ENCODE results near the gene PALLD.
"Not testable (repeated sequence)": the region's sequence is repeated elsewhere in the genome, so short reads cannot be mapped to it uniquely, and the experiment has no call there.

The PALLD gene

DNA sequence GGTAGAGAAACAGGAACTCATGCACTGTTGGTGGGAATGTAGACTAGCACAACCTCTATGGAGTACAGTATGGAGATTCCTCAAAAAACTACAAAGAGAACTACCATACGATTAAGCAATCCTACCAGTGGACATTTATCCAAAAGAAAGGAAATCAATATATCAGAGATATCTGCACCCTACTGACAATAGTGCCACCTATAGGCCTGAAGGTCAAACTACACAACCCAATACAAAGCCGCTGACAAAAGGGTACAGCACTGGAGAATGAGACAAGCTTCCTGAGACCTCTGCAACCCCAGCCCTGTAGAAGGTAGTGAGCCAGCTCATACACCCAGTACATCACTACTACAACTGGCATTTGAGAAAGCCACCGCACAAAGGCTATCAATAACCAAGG lies 446.1 kb downstream of the PALLD start:
- TF ChIP-seq, protein P1, sequence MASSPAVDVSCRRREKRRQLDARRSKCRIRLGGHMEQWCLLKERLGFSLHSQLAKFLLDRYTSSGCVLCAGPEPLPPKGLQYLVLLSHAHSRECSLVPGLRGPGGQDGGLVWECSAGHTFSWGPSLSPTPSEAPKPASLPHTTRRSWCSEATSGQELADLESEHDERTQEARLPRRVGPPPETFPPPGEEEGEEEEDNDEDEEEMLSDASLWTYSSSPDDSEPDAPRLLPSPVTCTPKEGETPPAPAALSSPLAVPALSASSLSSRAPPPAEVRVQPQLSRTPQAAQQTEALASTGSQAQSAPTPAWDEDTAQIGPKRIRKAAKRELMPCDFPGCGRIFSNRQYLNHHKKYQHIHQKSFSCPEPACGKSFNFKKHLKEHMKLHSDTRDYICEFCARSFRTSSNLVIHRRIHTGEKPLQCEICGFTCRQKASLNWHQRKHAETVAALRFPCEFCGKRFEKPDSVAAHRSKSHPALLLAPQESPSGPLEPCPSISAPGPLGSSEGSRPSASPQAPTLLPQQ (tag by site-specific recombination; IDR thresholded peaks at IDR 0.05): no peak
- TF ChIP-seq GFI1B (tag by site-specific recombination; IDR thresholded peaks at IDR 0.05): no peak
- no peak for TF ChIP-seq ZNF311 (tag by site-specific recombination; IDR thresholded peaks at IDR 0.05; ENCODE audit: borderline replicate concordance)
- no peak for TF ChIP-seq ZNF2 (tag by site-specific recombination; IDR thresholded peaks at IDR 0.05)
- no peak for TF ChIP-seq ZNF830 (tag by site-specific recombination; IDR thresholded peaks at IDR 0.05; ENCODE audit: low read depth)
- no peak for TF ChIP-seq ZNF350 (tag by site-specific recombination; IDR thresholded peaks at IDR 0.05)
- Histone ChIP-seq H3K27ac (ENCODE audit: extremely low read depth, low read depth, low read length) (no peak overlapping the region), H3K9me3 (ENCODE audit: control insufficient read depth, insufficient read depth, low read depth, low read length) (no peaks in the 10 kb centered on the region), H3K4me1 (ENCODE audit: control insufficient read depth, insufficient read depth, low read length) (no peaks in the 10 kb centered on the region), H3K36me3 (ENCODE audit: control insufficient read depth in 2 of 2, insufficient read depth in 1 of 2, low read length in 2 of 2) (no peaks in the 10 kb centered on the region), H3K4me3 (ENCODE audit: low read depth, low read length) (no peak overlapping the region)
- CTCF ChIA-PET: interaction anchor here (0.5 to 1.2 kb wide), 7 partner anchors 12 to 794 kb away, joined by 3 to 5 read pairs (median 4); partner anchors contain the start of gene CBR4
- POLR2A ChIA-PET: no interaction called here

DNA sequence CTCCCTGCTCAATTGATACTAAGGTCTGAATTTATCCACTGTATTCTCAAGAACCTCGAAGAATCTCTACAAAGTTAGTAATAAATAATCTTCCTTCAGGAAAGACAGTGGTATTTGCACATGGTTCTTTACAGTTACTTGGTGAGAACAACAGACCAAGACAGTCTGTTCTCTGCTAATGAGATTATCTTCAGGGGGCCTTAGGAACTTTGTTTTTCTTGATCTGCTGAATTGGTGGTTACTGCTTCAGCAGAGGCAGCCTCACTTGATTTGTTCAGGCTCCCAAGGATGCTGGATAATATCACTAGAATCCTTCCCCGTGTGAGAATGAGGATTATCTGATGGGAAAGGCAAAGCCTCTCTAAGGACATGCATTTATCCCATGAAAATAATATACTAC lies 448.4 kb downstream of the PALLD start:
- CTCF ChIA-PET: no interaction called here
- no peak overlapping the region for H3K27ac ChIP-seq (ENCODE audit: extremely low read depth, low read depth, low read length)

DNA sequence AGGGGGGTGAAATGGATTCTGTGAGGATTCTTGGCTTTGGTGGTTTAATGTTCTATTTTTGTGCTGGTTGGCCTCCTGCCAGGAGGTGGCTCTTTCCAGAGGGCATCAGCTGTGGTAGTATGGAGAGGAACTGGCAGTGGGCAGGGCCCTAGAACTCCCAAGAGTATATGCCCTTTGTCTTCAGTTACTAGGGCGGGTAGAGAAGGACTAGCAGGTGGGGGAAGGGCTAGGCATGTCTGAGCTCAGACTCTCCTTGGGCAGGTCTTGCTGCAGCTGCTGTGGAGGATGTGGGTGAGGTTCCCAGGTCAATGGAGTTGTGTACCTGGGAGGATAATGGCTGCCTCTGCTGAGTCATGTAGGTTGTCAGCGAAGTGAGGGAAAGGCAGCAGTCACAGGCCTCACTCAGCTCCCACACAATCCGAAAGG lies 456.0 kb downstream of the PALLD start:
- H3K9me3 ChIP-seq (ENCODE audit: control insufficient read depth, insufficient read depth, low read depth, low read length); CTCF ChIA-PET; H3K4me3 ChIP-seq (ENCODE audit: low read depth, low read length); H3K27ac ChIP-seq (ENCODE audit: extremely low read depth, low read depth, low read length); POLR2A ChIA-PET; H3K4me1 ChIP-seq (ENCODE audit: control insufficient read depth, insufficient read depth, low read length); H3K36me3 ChIP-seq (ENCODE audit: control insufficient read depth in 2 of 2, insufficient read depth in 1 of 2, low read length in 2 of 2): not testable (repeated sequence)

More for the DNA sequence above, 448.4 kb downstream of the PALLD start:
- no peaks in the 10 kb centered on the region for H3K4me1 ChIP-seq (ENCODE audit: control insufficient read depth, insufficient read depth, low read length)
- H3K36me3 ChIP-seq (ENCODE audit: control insufficient read depth in 2 of 2, insufficient read depth in 1 of 2, low read length in 2 of 2): no peaks in the 10 kb centered on the region
- TF ChIP-seq ZNF132 (tag by site-specific recombination; IDR thresholded peaks at IDR 0.05; ENCODE audit: borderline replicate concordance): no peak
- no peak for TF ChIP-seq KLF7 (tag by site-specific recombination; IDR thresholded peaks at IDR 0.05; ENCODE audit: borderline replicate concordance)
- TF ChIP-seq, protein P2, sequence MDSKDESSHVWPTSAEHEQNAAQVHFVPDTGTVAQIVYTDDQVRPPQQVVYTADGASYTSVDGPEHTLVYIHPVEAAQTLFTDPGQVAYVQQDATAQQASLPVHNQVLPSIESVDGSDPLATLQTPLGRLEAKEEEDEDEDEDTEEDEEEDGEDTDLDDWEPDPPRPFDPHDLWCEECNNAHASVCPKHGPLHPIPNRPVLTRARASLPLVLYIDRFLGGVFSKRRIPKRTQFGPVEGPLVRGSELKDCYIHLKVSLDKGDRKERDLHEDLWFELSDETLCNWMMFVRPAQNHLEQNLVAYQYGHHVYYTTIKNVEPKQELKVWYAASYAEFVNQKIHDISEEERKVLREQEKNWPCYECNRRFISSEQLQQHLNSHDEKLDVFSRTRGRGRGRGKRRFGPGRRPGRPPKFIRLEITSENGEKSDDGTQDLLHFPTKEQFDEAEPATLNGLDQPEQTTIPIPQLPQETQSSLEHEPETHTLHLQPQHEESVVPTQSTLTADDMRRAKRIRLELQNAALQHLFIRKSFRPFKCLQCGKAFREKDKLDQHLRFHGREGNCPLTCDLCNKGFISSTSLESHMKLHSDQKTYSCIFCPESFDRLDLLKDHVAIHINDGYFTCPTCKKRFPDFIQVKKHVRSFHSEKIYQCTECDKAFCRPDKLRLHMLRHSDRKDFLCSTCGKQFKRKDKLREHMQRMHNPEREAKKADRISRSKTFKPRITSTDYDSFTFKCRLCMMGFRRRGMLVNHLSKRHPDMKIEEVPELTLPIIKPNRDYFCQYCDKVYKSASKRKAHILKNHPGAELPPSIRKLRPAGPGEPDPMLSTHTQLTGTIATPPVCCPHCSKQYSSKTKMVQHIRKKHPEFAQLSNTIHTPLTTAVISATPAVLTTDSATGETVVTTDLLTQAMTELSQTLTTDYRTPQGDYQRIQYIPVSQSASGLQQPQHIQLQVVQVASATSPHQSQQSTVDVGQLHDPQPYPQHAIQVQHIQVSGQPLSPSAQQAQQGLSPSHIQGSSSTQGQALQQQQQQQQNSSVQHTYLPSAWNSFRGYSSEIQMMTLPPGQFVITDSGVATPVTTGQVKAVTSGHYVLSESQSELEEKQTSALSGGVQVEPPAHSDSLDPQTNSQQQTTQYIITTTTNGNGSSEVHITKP (tag by site-specific recombination; IDR thresholded peaks at IDR 0.05): no peak
- no peak for TF ChIP-seq ZNF776 (tag by site-specific recombination; IDR thresholded peaks at IDR 0.05; ENCODE audit: borderline replicate concordance)
- TF ChIP-seq, protein P3, sequence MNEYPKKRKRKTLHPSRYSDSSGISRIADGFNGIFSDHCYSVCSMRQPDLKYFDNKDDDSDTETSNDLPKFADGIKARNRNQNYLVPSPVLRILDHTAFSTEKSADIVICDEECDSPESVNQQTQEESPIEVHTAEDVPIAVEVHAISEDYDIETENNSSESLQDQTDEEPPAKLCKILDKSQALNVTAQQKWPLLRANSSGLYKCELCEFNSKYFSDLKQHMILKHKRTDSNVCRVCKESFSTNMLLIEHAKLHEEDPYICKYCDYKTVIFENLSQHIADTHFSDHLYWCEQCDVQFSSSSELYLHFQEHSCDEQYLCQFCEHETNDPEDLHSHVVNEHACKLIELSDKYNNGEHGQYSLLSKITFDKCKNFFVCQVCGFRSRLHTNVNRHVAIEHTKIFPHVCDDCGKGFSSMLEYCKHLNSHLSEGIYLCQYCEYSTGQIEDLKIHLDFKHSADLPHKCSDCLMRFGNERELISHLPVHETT (tag by site-specific recombination; IDR thresholded peaks at IDR 0.05): no peak
- no peak for TF ChIP-seq ZSCAN16 (tag by site-specific recombination; IDR thresholded peaks at IDR 0.05)
- TF ChIP-seq ZNF174 (tag by site-specific recombination; IDR thresholded peaks at IDR 0.05): no peak
- TF ChIP-seq HOXD13 (CRISPR knock-in tag; IDR thresholded peaks at IDR 0.05; ENCODE audit: borderline replicate concordance): no peak
- no peak for TF ChIP-seq ZNF600 (tag by site-specific recombination; IDR thresholded peaks at IDR 0.05)
- no peak for TF ChIP-seq ZNF785 (tag by site-specific recombination; IDR thresholded peaks at IDR 0.05)
- H3K4me3 ChIP-seq (ENCODE audit: low read depth, low read length): no peak overlapping the region
- no peaks in the 10 kb centered on the region for H3K9me3 ChIP-seq (ENCODE audit: control insufficient read depth, insufficient read depth, low read depth, low read length)
- POLR2A ChIA-PET: no interaction called here

All from HEK293 (cell line).